Measurements from ENCODE around the gene CXADR. TPM values are rescaled to one million over a fixed set of nuclear protein-coding genes. Genes with fewer than 3 reads are reported as not detected.
"Not testable (repeated sequence)": the region's sequence is repeated elsewhere in the genome, so short reads cannot be mapped to it uniquely, and the experiment has no call there.

Gene CXADR
- total RNA-seq, 4 donors from 2014 or later: 5.0 to 198 (median 106) TPM

DNA sequence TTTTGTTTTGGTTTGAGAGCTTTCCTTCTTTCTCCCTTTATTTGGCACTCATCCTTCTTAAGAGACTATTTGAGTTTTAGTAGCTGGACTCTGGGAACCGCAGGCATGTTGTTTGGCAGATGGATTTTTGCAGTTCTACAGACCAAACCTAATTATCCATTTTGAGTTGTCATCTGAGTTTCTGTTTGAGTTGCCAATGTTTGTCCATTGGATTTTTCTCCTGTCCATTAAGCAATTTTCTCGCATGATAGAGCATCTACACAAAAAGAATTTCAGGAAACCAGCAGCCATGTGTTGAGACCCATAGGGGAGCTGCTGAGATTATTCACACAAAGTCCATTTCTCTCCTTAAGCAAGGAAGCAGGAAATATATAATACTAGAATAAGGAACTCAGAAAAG is 17.2 kb upstream of the CXADR start:
- H3K27ac ChIP-seq: no peak overlapping the region
- TF ChIP-seq POLR2A (IDR thresholded peaks at IDR 0.05): no peak
- TF ChIP-seq, protein P1, sequence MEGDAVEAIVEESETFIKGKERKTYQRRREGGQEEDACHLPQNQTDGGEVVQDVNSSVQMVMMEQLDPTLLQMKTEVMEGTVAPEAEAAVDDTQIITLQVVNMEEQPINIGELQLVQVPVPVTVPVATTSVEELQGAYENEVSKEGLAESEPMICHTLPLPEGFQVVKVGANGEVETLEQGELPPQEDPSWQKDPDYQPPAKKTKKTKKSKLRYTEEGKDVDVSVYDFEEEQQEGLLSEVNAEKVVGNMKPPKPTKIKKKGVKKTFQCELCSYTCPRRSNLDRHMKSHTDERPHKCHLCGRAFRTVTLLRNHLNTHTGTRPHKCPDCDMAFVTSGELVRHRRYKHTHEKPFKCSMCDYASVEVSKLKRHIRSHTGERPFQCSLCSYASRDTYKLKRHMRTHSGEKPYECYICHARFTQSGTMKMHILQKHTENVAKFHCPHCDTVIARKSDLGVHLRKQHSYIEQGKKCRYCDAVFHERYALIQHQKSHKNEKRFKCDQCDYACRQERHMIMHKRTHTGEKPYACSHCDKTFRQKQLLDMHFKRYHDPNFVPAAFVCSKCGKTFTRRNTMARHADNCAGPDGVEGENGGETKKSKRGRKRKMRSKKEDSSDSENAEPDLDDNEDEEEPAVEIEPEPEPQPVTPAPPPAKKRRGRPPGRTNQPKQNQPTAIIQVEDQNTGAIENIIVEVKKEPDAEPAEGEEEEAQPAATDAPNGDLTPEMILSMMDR (IDR thresholded peaks at IDR 0.05): no peak
- H3K9me3 ChIP-seq: no peaks in the 10 kb centered on the region
- no peaks in the 10 kb centered on the region for H3K27me3 ChIP-seq
- no peak for DNase-seq
- no peaks in the 10 kb centered on the region for H3K4me1 ChIP-seq
- H3K4me3 ChIP-seq: no peak overlapping the region
- H3K36me3 ChIP-seq: no peaks in the 10 kb centered on the region

DNA sequence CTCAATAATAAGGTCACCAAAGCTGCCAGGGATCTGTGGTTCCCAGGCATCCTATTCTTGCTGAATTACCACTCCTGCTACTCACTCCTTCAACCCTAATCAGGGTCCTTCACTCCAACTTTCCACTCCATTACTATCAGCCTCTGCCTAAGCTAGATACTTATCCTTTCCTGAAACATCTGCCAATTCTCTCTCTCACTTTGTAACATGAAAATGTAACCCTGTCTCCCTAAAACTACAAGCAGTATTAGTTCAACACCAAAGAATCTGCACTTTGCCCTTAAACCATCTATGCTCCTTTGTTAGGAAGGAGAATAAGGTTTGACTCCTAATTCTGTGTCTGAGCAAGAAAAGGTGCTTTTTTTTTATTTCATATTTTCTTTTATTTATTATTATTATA is 15.5 kb upstream of the CXADR start:
- Histone ChIP-seq H3K9me3 (no peaks in the 10 kb centered on the region), H3K4me3 (no peak overlapping the region), H3K36me3 (no peaks in the 10 kb centered on the region), H3K27me3 (no peaks in the 10 kb centered on the region), H3K27ac (no peak overlapping the region), H3K4me1 (no peaks in the 10 kb centered on the region)
- no peak for DNase-seq
- TF ChIP-seq, protein P1 (IDR thresholded peaks at IDR 0.05): no peak
- TF ChIP-seq POLR2A (IDR thresholded peaks at IDR 0.05): no peak

DNA sequence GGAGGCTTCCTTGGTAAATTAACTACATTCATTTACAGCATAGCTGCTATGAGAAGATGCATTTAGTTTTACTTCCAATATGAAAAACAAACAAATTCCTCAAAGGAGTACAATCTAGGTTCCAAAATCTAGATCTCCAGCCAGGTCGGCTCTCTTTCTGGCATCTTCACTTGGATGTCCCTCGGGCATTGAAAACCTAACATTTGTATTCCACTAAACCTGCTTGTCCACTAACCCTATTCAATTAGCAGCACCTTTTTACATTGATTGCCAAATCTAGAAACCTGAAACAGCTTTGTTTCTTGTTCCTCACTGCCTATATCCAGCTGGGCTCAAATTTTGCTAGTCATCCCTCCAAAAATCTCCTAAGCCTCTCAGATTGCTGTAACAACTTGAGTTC is 14.3 kb upstream of the CXADR start:
- Histone ChIP-seq H3K9me3 (no peaks in the 10 kb centered on the region), H3K27ac (no peak overlapping the region), H3K4me3 (no peak overlapping the region), H3K4me1 (no peaks in the 10 kb centered on the region), H3K36me3 (no peaks in the 10 kb centered on the region), H3K27me3 (no peaks in the 10 kb centered on the region)
- no peak for DNase-seq
- TF ChIP-seq, protein P1 (IDR thresholded peaks at IDR 0.05): no peak
- TF ChIP-seq POLR2A (IDR thresholded peaks at IDR 0.05): no peak

DNA sequence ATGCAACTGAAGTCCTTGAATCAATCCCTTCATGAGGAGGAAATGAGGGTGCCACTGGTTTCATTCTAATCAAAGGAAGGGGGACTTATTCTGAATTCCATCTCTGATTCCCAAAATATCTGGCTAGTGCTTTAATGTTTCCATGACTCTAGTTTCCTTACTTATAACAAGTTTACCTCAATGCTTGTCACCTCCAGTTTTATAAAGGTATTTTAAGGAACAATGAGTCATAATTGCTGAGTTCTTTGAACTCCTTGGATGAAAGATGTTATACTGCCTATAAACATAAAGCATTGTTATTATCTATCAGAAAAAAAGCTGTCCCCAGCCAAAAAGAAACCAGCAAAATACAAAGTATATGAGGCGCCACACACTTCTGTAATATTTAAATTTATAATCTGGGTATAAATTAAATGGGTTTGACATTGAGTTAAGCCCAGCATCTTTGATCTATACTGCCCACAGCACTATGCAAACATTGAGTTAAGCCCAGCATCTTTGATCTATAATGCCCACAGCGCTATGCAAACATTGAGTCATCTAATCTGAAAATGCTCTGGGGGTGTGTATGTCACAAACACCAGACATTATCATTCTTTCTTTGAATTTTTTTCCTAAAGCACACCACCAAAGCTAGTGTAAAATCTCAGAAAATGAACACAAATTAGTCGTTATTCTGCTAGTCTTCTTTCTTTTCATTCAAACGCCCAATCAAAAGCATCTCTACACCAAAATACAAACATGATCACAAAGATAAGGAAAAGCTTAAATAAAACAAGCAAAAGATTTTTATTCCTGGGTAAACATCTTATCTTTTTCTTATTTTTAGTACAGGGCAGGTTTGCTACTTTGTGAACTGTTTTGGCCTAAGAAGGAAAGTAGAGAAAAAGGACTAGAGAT is 11.5 kb upstream of the CXADR start:
- DNase-seq: no peak
- no peaks in the 10 kb centered on the region for H3K27me3 ChIP-seq
- no peak overlapping the region for H3K4me3 ChIP-seq
- H3K9me3 ChIP-seq: no peaks in the 10 kb centered on the region
- H3K4me1 ChIP-seq: no peaks in the 10 kb centered on the region
- H3K36me3 ChIP-seq: no peaks in the 10 kb centered on the region
- TF ChIP-seq POLR2A (IDR thresholded peaks at IDR 0.05): no peak
- TF ChIP-seq, protein P1 (IDR thresholded peaks at IDR 0.05): no peak
- no peak overlapping the region for H3K27ac ChIP-seq

DNA sequence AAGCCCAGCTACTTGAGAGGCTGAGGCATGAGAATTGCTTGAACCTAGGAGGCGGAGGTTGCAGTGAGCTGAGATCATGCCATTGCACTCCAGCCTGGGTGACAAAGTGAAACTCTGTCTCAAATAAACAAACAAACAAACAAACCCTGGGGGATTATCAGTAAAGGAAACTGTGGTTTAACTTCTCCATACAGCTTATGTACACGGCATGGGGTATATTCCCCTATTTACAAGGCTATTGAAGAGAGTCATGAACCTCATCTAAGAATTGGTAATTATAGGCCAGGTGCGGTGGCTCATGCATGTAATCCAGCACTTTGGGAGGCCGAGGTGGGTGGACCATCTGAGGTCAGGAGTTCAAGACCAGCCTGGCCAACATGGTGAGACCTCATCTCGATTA is 9.9 kb upstream of the CXADR start:
- DNase-seq, H3K4me1 ChIP-seq, H3K36me3 ChIP-seq, H3K27me3 ChIP-seq, H3K9me3 ChIP-seq, H3K27ac ChIP-seq, H3K4me3 ChIP-seq: not testable (repeated sequence)

DNA sequence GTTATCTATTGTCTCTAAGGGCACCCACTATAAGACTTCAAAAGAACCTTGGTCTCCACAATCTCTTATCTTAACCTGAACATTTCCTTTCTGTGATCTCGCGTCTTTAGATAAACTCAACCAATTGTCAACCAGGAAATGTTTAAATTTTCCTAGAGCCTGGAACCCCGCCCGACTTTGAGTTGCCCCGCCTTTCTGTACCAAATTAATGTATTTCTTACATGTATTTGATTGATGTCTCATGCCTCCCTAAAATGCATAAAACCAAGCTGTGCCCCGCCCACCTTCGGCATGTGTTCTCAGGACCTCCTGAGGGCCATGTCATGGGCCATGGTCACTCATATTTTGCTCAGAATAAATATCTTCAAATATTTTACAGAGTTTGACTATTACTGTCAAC is 5.9 kb upstream of the CXADR start:
- no peaks in the 10 kb centered on the region for H3K27me3 ChIP-seq
- no peaks in the 10 kb centered on the region for H3K9me3 ChIP-seq
- H3K4me1 ChIP-seq: no peaks in the 10 kb centered on the region
- H3K4me3 ChIP-seq: no peak overlapping the region
- TF ChIP-seq, protein P1 (IDR thresholded peaks at IDR 0.05): no peak
- TF ChIP-seq POLR2A (IDR thresholded peaks at IDR 0.05): no peak
- H3K27ac ChIP-seq: no peak overlapping the region
- DNase-seq: no peak
- H3K36me3 ChIP-seq: no peaks in the 10 kb centered on the region
